Daoy (cell line): Measurements from ENCODE around the gene TMEM95. TPM values are rescaled to one million over a fixed set of nuclear protein-coding genes. Genes with fewer than 3 reads are reported as not detected.

ENCODE experiments used
- DNase-seq: peaks from one replicate; pipeline ENCODE4 v3.0.0-alpha.2; 2015; ENCODE audit warnings: low read depth
- total RNA-seq: library from RNA; depleted of rRNA; stranded (reverse); fragments of >200 nt; shearing (Covaris generic); gene quantifications from 2 replicates; pipeline ENCODE4 v1.2.3, GENCODE V29; 2014

TMEM95 gene
- total RNA-seq, 1 experiment from 2014 or later, result not detected

DNA sequence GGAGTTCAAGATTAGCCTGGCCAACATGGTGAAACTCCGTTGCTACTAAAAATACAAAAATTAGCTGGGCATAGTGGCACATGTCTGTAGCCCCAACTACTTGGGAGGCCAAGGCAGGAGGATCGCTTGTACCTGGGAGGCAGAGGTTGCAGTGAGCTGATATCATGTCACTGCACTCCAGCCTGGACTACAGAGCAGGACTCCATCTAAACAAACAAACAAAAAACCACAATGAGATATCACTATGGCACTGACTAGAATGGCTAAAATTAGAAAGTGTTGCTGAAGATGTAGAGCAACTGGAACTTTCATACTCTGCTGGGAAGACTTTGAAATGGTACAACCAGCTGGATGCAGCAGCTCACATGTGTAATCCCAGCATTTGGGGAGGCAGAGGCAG, 19.4 kb downstream of the TMEM95 start:
- no peak for DNase-seq

DNA sequence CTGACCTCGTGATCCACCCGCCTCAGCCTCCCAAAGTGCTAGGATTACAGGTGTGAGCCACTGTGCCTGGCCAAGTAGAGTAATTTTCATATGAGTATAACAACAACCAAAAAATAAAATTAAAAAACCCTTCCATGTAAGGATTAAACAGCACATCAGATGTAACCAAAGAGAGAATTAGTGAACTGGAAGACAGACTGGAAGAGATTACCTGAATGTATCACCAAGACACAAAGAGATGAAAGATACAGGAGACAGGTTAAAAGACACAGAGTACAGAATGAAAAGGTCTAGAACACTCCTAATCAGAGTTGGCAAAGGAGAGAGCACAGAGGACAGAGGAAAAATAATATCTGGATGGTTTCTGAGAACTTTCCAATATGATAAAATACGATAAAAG, 24.2 kb downstream of the TMEM95 start:
- no peak for DNase-seq

DNA sequence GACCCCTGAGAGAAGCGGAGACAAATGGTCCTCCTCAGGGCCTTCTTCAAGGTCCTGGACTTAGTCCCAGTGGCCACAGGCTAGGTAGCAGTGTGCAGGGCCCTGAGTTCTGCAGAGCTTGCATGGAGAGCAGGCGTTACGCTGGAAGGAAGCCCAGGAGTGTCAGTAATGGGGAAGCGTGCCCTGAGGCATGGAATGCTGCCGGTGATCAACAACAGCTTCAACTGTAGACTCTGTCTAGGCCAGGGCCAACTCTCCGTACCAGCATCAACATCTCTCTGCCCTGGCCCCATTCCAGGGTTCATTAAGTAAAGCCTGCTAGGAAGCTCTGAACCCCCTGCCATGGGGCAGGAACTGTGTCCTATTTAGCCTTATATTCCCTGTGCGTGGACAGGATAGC, 25.4 kb downstream of the TMEM95 start:
- peak; percentile 24 for DNase-seq

DNA sequence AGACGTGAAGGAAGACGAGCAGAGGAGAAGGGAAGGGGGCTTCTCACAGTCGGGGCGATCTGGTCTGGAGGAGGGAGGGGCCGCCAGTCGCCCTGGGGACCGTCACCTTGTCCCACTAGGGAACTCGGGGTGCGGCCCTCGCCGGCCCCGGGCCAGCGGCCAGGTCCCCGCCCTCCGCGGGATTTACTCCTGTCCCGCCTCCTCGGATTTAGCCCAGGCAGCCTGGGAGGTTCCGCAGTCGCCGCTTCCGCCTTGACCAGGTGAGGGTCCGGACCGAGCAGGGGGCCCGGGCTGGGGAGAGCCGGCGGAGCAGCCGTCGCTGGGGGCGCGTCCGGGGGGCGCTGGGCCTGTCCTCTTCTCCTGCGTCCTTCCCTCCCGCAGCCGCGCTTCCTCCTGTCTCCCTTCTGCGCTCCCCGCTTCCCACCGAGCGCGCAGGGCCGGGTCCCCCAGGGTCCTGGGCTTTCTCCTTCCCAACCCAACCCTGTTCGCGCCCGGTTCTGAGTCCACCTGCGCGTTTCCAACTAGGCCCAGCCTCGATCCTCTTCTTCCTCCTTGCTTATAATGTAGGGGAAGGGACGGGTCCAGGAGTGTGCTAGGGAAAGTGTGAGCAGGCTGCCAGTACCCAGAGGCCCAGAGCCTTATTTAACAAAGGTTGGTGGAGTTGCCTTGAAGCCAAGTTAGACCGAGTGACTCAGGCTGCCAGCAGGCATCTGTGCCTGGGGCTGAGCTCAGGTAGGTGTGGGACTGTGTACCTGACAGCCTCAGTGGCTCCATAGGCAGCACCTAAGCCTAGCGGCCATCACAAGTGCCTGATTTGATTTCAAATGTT, 26.1 kb downstream of the TMEM95 start, which contains the start of gene TNK1:
TSS of gene TNK1 (plus strand) at position 235 of the 829 bp plus-strand sequence. CDS start 1,838 bp downstream, outside the sequence.
- peak; percentile 29 for DNase-seq

DNA sequence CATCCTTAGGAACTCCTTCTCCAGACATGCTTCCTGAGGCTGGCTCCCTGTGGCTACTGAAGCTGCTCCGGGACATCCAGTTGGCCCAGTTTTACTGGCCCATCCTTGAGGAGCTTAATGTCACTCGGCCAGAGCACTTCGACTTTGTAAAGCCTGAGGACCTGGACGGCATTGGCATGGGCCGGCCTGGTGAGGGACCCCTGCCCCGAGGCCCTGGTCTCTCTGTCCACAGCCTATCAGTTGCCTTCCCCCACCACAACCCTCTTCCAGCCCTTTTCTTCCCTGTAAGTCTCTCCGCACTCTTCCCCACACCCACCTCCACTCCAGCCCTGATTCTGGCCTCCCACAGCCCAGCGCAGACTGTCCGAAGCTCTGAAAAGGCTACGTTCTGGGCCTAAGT, 27.9 kb downstream of the TMEM95 start:
- DNase-seq, result no peak

DNA sequence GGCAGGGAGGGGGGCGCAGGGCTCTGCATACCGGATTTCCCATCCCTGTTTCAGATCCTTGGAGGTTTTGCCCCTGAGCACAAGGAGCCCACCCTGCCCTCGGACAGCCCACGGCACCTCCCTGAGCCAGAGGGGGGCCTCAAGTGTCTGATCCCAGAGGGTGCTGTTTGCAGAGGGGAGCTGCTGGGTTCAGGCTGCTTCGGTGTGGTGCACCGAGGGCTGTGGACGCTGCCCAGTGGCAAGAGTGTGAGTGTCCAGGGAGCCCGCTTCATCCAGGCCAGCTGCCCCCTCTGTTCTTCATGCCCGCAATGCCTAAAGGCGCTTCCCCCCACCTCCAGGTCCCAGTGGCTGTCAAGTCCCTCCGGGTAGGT, 28.4 kb downstream of the TMEM95 start:
- no peak for DNase-seq

DNA sequence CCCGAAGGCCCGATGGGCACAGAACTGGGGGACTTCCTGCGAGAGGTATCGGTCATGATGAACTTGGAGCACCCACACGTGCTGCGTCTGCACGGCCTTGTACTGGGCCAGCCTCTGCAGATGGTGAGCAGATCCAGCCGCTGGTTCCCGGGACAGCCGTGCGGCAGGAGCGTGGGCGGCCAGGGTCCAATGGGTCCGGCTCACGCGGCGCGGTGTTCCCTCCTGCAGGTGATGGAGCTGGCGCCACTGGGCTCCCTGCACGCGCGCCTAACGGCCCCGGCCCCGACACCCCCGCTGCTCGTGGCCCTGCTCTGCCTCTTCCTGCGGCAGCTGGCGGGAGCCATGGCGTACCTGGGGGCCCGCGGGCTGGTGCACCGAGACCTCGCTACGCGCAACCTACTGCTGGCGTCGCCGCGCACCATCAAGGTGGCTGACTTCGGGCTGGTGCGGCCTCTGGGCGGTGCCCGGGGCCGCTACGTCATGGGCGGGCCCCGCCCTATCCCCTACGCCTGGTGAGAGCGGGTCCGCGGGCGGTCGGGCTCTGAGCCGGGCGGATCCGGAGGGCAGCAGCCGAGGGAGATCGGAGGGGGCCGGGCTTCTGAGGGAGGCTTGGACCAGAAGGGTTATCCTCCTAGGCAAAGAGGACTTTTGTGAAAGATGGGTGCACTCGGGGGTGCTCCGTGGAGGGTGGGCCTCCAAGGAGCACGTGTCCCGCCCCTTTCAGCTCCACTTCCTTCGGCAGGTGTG, 29.0 kb downstream of the TMEM95 start:
- peak; percentile 73 for DNase-seq

DNA sequence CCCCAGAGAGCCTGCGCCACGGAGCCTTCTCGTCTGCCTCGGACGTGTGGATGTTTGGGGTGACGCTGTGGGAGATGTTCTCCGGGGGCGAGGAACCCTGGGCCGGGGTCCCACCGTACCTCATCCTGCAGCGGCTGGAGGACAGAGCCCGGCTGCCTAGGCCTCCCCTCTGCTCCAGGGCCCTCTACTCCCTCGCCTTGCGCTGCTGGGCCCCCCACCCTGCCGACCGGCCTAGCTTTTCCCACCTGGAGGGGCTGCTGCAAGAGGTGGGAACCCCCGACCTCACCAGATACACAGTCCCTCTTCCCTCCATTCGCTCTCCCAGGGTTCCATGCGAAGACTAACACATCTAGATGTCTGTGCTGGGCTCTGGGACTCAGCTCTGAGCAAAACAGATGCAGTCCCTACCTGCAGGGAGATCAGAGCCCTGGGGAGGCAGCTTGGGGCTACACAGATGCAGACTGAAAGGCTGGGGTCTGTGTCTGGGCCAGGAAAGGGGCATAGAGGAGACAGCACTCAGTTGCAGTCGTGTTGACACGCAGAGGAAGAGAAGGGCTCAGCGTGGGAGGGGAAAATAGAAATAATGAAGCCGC, 29.6 kb downstream of the TMEM95 start:
- DNase-seq, result no peak

DNA sequence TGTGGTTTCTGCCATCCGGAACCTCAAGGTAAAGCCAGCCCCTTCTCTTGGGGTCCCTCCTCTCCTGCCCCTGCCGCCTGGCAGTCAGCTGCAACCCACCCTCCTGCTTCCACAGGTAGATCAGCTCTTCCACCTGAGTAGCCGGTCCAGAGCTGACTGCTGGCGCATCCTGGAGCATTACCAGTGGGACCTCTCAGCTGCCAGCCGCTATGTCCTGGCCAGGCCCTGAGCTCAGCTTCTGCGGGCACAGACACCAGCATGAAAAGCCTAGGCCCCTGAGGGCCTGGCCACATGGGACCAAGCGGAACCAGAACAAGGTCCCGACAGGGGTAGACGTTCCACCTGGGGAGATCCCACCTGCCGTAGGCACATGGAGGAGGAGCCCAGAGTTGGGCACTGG, 33.9 kb downstream of the TMEM95 start:
- DNase-seq, result no peak

DNA sequence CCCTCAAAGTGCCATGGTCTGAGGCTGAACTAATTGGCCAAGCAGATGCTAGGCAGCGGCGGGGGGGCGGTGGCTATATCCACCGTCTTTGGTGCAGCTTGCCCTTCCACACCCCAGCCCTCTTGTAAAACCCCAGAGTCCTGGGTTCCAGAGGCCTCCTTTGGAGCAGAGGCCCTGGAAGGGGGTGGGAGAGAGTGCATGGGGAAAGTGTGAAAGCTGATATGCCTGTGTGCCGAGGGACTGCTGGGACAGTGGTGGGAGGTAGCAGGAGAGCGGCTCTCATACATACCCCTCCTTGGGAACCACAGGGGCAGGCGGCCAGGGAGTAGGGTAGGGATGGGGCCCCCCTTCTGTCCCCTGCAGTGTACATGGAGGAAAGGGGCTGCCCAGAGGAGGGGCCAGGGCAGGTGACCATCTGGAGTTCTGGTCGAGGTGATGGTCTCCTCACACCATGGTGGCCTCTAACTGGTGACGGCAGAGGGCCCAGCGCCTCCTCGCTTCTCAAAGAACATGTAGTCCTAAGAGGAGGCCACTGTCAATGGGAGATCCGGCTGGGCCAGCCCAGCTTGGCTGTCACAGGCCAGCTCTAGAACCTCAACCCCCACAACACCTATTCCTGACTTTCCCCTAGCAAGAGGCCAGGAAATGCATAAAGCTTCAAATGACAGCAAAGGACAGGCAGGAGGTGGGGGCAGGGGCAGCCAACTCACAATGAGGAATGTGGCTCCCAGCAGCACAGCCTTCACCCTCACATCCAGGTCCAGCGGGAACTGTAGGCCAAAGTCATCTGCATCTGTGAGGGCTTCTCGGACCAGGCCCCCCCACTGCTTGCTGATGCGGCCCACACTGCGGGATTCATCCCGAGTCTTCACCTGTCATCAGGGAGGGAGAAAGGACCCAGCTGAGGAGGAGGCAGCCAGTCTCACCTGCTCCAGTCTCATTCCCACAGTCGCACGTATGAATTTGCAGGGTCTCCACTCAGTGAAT, 35.3 kb downstream of the TMEM95 start:
- DNase-seq, result no peak

DNA sequence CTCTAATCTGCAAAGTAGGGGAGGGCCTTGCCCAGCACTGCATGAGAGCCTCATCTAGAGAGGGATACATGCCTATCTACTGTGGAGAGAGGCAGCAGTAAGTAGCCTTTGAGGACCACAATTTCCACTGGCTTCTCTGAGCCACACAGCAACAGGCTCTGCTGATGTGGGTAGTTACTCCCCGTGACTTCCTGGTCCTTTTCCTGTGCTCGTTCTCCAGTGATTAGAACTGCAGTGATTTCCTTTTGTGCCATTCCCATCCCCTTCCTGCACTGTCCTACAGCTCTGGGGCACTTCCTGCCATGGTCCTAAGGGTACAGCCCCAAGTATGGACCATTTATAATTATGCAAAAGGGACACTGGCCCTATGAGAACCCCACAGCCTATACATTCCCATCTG, 36.4 kb downstream of the TMEM95 start:
- no peak for DNase-seq

DNA sequence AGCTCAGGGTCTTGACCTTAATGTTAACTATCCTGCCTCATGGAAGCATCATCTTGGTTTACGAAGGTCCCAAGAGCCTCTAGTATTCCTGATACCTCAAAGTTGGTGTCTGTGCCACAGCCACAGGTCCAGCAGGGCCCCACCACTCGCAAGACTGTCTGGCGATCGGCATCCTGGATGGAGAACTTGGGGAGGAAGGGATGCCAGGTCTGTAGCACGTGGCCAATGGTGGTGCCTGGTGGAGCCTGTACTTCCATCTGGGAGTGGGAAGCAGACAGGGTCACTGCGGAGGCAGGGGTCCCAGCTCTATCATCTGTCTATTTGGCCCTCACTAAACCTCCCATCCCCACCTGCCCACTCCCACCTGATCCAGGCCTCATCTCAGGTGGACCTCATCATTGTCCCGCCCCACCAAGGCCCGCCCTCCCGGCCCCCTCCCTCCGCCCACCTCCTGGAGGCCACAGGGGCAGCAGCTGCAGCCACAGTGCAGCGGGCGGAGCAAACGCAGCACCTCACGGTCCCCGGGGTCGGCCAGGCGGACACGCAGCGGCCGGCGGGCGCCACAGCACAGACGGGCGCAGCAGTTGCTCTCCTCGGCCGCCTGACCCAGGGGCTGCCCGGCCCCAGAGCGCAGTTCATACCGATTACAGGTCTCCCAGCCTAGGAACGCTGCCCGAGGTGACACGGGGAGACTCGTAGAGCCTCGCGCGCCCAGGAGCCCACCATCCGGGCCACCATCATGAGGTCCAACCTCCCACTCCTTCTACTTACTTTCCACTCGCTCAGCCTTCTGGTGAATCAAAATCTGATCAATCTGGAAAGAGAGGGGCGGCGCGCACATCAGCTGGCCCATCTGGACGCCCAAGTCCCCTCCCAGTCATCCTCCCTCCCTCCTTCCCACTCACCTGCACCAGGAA, 38.0 kb downstream of the TMEM95 start:
- no peak for DNase-seq

DNA sequence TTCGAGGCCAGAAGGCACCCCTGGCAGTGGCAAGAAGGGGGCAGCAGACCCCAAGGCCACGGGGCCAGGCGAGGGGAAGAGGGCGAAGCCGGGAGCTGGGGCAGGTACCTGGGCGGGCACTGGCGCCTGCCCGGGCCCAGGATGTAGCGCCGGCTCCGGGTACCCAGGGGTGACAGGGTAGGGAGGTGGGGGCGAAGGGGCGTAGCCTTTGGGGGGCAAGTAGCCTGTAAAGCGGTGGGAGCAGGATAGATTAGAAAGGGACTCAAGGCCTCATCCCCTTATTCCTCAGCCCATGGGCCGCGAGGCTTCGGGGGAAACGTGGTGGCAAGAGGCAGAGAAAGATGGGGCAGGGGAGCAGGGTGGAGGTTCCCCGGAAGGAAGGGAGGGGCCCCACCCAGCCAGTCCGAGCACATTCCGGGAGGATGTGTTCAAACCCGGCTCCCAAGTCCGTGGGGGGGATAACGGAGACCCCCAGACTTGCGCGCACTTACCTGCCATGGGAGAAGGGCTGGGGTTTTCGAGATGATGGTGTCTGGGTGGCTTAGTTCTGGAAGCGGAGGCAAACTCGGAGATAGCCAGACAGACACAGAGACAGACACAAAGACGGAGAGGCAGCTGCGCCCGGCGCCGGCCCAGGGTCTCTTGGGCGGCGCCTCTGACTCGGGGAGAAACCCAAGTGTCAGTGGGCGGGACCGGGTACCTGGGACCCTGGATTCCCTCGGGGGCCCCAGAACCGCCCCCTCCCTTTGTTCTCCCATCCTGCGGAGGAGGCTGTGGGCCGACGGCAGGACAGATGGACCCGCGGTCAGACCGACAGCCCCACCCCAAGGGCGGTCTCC, 38.9 kb downstream of the TMEM95 start:
- peak; percentile 38 for DNase-seq

DNA sequence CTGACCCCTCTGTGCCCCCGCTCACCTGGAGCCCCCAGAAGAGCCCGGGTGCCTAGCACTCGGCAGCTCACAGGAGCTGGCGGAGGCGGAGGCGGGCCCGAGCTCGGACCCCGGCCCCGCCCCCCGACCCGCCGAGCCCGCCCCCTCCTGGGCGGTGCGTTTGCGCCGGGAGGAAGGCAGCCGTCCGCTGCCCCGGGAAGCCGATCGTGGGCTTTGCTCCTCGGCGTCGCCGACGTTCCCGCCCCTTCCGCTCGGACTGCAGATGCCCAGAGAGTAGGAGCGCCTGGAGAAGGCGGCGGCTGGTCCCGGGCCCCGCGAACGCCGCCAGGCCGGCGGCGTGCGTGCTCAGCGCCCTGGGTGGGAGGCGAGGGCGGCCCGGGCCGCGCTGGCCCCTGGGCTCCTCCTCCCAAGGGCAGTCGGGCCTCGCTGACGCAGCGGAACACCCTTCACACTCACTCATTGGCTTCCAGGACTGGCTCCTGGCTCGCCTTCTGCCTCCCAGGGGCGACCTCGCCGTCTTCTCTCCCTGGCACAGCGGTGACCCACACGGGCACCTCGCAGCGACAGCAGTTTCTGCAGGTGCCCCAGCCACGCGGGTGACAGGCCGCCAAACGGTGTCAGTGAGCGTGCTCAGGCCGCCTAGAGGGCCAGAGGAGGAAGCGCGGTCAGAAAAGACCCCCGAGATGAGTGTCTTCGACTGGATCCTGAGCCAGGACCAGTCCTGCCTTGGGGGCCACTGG, 39.7 kb downstream of the TMEM95 start, which contains the start of gene PLSCR3:
TSS of gene PLSCR3 (minus strand) at position 74 of the 740 bp plus-strand sequence. CDS start 415 bp downstream, outside the sequence.
- peak; percentile 95 for DNase-seq

DNA sequence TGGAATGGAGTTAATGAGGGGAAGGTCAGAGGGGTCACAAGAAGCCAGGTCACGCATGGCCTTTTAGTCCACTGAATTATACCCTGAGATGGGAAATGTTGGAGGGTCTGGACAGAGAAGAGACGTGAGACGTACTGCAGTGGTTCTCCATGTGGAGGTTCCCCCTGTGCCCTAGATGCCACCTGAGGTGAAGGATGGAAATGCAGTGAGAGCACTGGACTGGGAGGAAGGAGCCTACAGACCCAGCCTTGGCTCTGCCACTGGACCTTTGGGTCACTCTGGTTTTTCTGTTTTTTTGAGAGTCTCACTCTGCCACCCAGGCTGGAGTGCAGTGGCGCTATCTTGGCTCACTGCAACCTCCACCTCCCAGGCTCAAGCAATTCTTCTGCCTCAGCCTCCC, 41.2 kb downstream of the TMEM95 start:
- no peak for DNase-seq

DNA sequence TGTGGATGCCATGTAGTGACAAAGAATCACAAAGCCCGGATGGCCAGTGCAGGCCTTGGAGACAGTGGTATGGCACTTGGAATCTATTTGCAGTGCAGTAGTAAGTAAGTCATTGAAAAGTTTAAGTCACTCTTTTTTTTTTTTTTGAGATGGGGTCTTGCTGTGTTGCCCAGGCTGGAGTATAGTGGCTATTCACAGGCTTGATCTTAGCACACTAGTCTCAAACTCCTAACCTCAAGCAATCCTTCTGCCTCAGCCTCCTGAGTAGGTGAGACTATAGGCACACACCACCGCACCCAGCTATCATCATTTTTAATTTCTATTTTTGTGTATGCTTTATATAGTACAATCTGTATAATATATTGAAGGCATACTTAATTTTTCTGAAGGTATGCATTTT, 43.7 kb downstream of the TMEM95 start:
- DNase-seq, result no peak

DNA sequence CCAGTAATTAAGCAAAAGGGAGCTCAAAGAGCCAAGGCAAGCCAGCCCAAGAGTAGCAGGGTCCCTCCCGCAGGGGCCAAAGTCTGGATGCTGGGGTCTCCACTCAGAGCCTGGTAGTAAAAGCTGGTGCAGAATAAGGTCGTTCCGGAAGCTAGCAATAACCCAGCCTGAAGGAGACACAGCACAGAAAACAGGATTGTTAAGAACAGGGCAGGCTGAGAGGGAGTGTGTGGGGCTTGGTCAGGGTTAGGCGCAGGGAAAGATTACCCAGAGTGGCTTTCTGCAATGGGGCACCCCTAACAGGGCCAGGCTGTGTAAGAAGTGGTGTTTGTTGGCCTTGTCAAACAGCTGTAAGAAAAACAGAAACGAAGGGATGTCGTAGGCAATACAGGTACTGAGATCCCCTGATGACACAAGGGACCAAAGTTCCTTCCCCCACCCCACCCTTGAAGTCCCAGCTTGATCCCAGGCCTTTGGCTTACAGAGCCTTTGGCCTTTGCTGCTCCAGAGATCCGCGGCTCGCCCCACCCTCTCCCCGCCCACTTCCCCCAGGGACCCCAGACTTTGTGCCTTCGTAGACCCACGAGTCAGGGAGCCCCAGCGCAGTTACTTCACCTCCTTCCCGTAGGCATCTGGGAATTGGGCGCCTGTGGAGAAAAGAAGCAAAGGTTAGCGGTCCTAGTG, 48.2 kb downstream of the TMEM95 start:
- DNase-seq, result no peak

DNA sequence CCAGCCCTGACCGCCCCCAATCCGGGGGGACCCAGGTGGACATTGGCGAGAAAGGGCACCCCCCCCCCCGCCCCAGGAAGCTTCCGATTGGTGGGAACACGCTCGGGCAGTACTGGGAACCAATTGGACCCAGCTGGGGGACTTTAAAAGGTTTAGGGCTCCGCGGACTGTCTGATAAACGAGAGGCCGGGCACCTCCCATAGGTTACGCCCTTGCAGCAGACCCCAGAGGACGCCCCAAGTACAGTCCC, 48.7 kb downstream of the TMEM95 start:
- DNase-seq, result no peak
